SH-SY5Y (cell line): Measurements from ENCODE around the gene RASGRF1.

Experiments used
- GATA2 ChIP-seq: IDR thresholded peaks from 2 replicates; pipeline ENCODE4 v1.6.1; 2011; ENCODE audit warnings: mild to moderate bottlenecking, low read depth, low read length
- GATA3 ChIP-seq: IDR thresholded peaks from 2 replicates; pipeline ENCODE4 v1.6.1; 2011; ENCODE audit warnings: low read depth, mild to moderate bottlenecking, low read length, moderate library complexity

GRCh38 chr15:79060175-79060574 is 30.4 kb downstream of the RASGRF1 start:
- TF ChIP-seq GATA3 (no peak), GATA2 (no peak)
